Astrocyte (in vitro differentiated cells and primary cell): ENCODE results near the gene ELMOD1. TPM values are rescaled to one million over a fixed set of nuclear protein-coding genes. Genes with fewer than 3 reads are reported as not detected.
A peak's percentile ranks its signal among the peaks of the same experiment; 100 is the strongest.

Experiments used
- DNase-seq: peaks from one replicate; pipeline ENCODE4 v3.0.0-alpha.2; 2010; ENCODE audit warnings: low read depth
- FAIRE-seq: peaks from 2 replicates; lab custom pipeline; 2011; peaks lifted over from hg19 to GRCh38; lab: Jason Lieb, UNC
- H2AFZ ChIP-seq: 2 replicates; pipeline ENCODE4 v1.6.0; 2012; ENCODE audit warnings: low read depth, low read length, inconsistent platforms
- H3K27ac ChIP-seq: 2 replicates; pipeline ENCODE4 v1.5.1; 2011; ENCODE audit warnings: low read depth, low read length, inconsistent platforms
- H3K27me3 ChIP-seq: 2 replicates; pipeline ENCODE4 v1.6.0; 2011; ENCODE audit warnings: low read length, inconsistent platforms; ENCODE audit not compliant: insufficient read depth
- H3K36me3 ChIP-seq: 2 replicates; pipeline ENCODE4 v1.5.1; 2011; ENCODE audit warnings: low read length, inconsistent platforms; ENCODE audit not compliant: insufficient read depth
- H3K4me1 ChIP-seq: 2 replicates; pipeline ENCODE4 v1.5.1; 2011; ENCODE audit warnings: low read length, inconsistent platforms; ENCODE audit not compliant: insufficient read depth
- H3K4me2 ChIP-seq: 2 replicates; pipeline ENCODE4 v1.6.0; 2012; ENCODE audit warnings: low read length, inconsistent platforms
- H3K4me3 ChIP-seq: 2 replicates; pipeline ENCODE4 v1.5.1; 2011; ENCODE audit warnings: low read depth, mild to moderate bottlenecking, low read length, inconsistent platforms; ENCODE audit not compliant: insufficient read depth
- H3K79me2 ChIP-seq: 2 replicates; pipeline ENCODE4 v1.6.0; 2012; ENCODE audit warnings: mild to moderate bottlenecking, low read length, inconsistent platforms; ENCODE audit not compliant: insufficient read depth
- H3K9ac ChIP-seq: 2 replicates; pipeline ENCODE4 v1.6.0; 2012; ENCODE audit warnings: mild to moderate bottlenecking, low read length, inconsistent platforms
- H3K9me3 ChIP-seq: 2 replicates; pipeline ENCODE4 v1.5.1; 2012; ENCODE audit warnings: low read depth, mild to moderate bottlenecking, low read length, inconsistent platforms; ENCODE audit not compliant: insufficient read depth
- H4K20me1 ChIP-seq: 2 replicates; pipeline ENCODE4 v1.6.0; 2012; ENCODE audit warnings: low read length, inconsistent platforms; ENCODE audit not compliant: insufficient read depth
- H3K27ac Mint-ChIP-seq: one replicate; pipeline ENCODE4 v1.8.0; 2021; ENCODE audit warnings: mild to moderate bottlenecking, mixed read lengths; ENCODE audit not compliant: unreplicated experiment
- H3K27me3 Mint-ChIP-seq: one replicate; pipeline ENCODE4 v1.8.0; 2021; ENCODE audit warnings: low read depth, mixed read lengths; ENCODE audit not compliant: unreplicated experiment
- H3K36me3 Mint-ChIP-seq: one replicate; pipeline ENCODE4 v1.8.0; 2021; ENCODE audit warnings: low read depth, mixed read lengths; ENCODE audit not compliant: unreplicated experiment
- H3K4me1 Mint-ChIP-seq: one replicate; pipeline ENCODE4 v1.8.0; 2021; ENCODE audit warnings: low read depth, mixed read lengths; ENCODE audit not compliant: unreplicated experiment
- H3K4me3 Mint-ChIP-seq: one replicate; pipeline ENCODE4 v1.8.0; 2021; ENCODE audit warnings: mild to moderate bottlenecking, moderate library complexity, mixed read lengths; ENCODE audit not compliant: unreplicated experiment
- H3K9me3 Mint-ChIP-seq: one replicate; pipeline ENCODE4 v1.8.0; 2021; ENCODE audit warnings: mild to moderate bottlenecking, mixed read lengths; ENCODE audit not compliant: unreplicated experiment
- EZH2 ChIP-seq: IDR thresholded peaks from 2 replicates; pipeline ENCODE4 v1.6.1; 2012; ENCODE audit warnings: mild to moderate bottlenecking, low read length, inconsistent platforms; ENCODE audit not compliant: insufficient read depth
- total RNA-seq: library from RNA; stranded (reverse); gene quantifications from 2 replicates; pipeline ENCODE4 v1.2.1, GENCODE V29; 2021
- TF ChIP-seq, protein P1 (sequence below): IDR thresholded peaks from 2 replicates; pipeline ENCODE4 v1.5.1; 2011; ENCODE audit warnings: low read depth, mild to moderate bottlenecking, inconsistent platforms, low read length, moderate library complexity; ENCODE audit not compliant: insufficient read depth

The ELMOD1 gene
- total RNA-seq, 1 donor from 2014 or later, result 0.52 TPM

DNA sequence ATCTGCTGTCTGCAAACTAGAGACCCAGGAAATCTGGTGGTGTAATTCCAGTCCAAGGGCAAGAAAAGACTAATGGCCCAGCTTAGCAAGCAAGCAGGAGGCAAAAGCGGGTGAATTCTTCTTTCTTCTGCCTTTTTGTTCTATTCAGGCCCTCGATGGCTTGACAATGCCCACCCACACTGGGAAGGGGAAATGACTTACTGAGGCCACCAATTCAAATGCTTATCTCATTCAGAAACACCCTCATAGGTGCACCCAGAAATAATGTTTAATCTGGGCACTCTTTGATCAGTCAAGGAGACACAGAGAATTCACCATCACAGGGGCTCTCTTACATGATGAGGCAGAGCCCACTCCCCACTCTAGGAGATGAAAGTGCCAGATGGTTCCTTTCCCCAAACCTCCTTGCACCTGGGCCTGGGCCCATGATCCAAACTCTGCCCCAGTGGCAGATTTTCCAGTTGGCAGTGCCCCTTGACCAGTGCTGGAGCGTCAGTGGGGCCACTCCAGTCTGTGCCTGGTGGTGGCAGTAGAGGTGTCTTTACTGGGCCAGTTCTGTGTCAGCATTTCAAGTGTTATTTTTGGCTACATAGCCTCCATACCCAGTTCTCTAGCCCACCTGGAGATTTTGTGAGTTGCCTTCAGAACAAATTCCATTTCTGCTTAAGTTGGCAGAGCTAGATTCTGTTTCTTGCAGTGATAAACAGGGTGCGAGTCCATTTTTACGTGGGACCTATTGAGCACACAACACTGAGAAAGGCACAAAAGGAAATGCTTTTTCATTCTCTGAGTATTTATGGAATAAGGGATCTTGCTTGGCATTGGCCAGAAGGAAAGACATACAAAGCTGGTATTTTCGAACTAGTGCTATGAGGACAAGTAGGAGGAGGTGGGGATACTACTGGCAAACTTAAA, 7.5 kb downstream of the ELMOD1 start:
- H3K4me2 ChIP-seq, result no peak overlapping the region
- no peaks in the 10 kb centered on the region for H3K9me3 ChIP-seq
- H3K9ac ChIP-seq, result no peak overlapping the region
- H3K36me3 ChIP-seq, result no peaks in the 10 kb centered on the region
- Mint-ChIP-seq H3K36me3 (no peaks in the 10 kb centered on the region), H3K9me3 (no peaks in the 10 kb centered on the region), H3K27me3 (peaks cover 28% of the 10 kb centered on the region), H3K27ac (no peak overlapping the region), H3K4me1 (no peaks in the 10 kb centered on the region), H3K4me3 (no peak overlapping the region)
- H3K4me1 ChIP-seq, result no peaks in the 10 kb centered on the region
- no peaks in the 10 kb centered on the region for H3K79me2 ChIP-seq
- no peak overlapping the region for H3K4me3 ChIP-seq
- DNase-seq (no peak), FAIRE-seq (no peak)
- no peak overlapping the region for H3K27ac ChIP-seq
- no peak overlapping the region for H2AFZ ChIP-seq
- peaks cover 28% of the 10 kb centered on the region for H3K27me3 ChIP-seq
- no peaks in the 10 kb centered on the region for H4K20me1 ChIP-seq
- TF ChIP-seq, protein P1, sequence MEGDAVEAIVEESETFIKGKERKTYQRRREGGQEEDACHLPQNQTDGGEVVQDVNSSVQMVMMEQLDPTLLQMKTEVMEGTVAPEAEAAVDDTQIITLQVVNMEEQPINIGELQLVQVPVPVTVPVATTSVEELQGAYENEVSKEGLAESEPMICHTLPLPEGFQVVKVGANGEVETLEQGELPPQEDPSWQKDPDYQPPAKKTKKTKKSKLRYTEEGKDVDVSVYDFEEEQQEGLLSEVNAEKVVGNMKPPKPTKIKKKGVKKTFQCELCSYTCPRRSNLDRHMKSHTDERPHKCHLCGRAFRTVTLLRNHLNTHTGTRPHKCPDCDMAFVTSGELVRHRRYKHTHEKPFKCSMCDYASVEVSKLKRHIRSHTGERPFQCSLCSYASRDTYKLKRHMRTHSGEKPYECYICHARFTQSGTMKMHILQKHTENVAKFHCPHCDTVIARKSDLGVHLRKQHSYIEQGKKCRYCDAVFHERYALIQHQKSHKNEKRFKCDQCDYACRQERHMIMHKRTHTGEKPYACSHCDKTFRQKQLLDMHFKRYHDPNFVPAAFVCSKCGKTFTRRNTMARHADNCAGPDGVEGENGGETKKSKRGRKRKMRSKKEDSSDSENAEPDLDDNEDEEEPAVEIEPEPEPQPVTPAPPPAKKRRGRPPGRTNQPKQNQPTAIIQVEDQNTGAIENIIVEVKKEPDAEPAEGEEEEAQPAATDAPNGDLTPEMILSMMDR, result peak; percentile 30
- no peak for TF ChIP-seq EZH2

DNA sequence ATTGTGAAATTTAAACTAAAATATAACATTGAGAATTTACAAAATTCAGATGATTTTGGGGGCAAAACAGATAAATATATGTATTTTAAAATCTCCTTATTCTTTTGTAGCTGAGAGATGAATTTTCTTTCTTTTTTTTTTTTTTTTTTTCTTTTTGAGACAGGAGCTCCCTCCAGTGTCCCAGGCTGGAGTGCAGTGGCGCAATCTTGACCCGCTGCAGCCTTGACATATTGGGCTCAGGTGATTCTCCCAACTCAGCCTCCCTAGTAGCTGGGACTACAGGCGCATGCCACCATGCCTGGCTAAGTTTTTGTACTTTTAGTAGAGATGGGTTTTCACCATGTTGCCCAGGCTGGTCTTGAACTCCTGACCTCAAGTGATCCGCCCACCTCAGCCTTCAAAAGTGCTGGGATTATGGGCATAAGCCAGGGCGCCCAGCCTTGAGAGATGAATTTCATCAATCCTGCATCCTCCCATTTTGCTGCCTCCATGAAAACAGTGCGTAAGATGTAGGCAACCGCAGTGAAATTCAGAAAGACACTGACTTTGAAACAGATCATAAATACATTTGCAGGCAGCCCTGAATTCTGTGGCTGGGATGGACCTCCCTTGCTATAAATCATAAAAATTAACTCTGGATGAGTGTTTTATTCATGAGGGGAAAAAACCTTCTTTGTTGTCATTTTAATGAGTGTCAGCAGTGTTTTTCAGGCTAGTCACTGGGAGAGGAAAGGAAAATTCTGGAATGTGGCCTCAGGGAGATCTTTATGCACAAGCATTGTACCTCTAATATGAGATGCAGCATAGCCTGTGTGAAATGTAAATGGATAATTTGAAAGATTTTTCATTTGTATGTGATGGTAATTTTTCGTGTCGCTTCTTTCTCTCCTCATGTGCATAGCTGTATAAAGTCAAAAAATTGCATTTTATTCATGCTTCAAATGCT, 14.4 kb downstream of the ELMOD1 start:
- H3K4me2 ChIP-seq, result no peak overlapping the region
- FAIRE-seq, result no peak

More for the DNA sequence above, 14.4 kb downstream of the ELMOD1 start:
- Histone ChIP-seq H3K4me1 (no peaks in the 10 kb centered on the region), H4K20me1 (no peaks in the 10 kb centered on the region), H3K27me3 (peaks cover 11% of the 10 kb centered on the region), H3K27ac (no peak overlapping the region), H3K4me3 (no peak overlapping the region), H3K36me3 (no peaks in the 10 kb centered on the region), H3K79me2 (no peaks in the 10 kb centered on the region), H3K9me3 (no peaks in the 10 kb centered on the region), H3K9ac (no peak overlapping the region), H2AFZ (no peak overlapping the region)
- Mint-ChIP-seq H3K27me3 (peaks cover 8% of the 10 kb centered on the region), H3K9me3 (no peaks in the 10 kb centered on the region), H3K4me1 (no peaks in the 10 kb centered on the region), H3K4me3 (no peak overlapping the region), H3K27ac (no peak overlapping the region), H3K36me3 (no peaks in the 10 kb centered on the region)
- TF ChIP-seq EZH2, result no peak
- TF ChIP-seq, protein P1, result no peak
- no peak for DNase-seq
